ENCODE measurements around the gene FBXO15. TPM values are rescaled to one million over a fixed set of nuclear protein-coding genes. Genes with fewer than 3 reads are reported as not detected.

FBXO15 gene
- total RNA-seq, 1 donor from 2014 or later, result 2.0 TPM

GRCh38 chr18:74064510-74064909, 83.1 kb downstream of the FBXO15 start:
- no peak overlapping the region for H3K4me3 ChIP-seq (ENCODE audit: low read depth, low read length)
- H3K36me3 ChIP-seq (ENCODE audit: control insufficient read depth, insufficient read depth, low read length), result no peaks in the 10 kb centered on the region
- H3K27me3 ChIP-seq (ENCODE audit: control insufficient read depth, insufficient read depth, low read length), result no peaks in the 10 kb centered on the region
- TF ChIP-seq, protein P1, sequence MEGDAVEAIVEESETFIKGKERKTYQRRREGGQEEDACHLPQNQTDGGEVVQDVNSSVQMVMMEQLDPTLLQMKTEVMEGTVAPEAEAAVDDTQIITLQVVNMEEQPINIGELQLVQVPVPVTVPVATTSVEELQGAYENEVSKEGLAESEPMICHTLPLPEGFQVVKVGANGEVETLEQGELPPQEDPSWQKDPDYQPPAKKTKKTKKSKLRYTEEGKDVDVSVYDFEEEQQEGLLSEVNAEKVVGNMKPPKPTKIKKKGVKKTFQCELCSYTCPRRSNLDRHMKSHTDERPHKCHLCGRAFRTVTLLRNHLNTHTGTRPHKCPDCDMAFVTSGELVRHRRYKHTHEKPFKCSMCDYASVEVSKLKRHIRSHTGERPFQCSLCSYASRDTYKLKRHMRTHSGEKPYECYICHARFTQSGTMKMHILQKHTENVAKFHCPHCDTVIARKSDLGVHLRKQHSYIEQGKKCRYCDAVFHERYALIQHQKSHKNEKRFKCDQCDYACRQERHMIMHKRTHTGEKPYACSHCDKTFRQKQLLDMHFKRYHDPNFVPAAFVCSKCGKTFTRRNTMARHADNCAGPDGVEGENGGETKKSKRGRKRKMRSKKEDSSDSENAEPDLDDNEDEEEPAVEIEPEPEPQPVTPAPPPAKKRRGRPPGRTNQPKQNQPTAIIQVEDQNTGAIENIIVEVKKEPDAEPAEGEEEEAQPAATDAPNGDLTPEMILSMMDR (IDR thresholded peaks at IDR 0.05; ENCODE audit: insufficient read depth, low read length, poor library complexity, severe bottlenecking), result no peak
- DNase-seq (ENCODE audit: low read depth), result no peak

DNA sequence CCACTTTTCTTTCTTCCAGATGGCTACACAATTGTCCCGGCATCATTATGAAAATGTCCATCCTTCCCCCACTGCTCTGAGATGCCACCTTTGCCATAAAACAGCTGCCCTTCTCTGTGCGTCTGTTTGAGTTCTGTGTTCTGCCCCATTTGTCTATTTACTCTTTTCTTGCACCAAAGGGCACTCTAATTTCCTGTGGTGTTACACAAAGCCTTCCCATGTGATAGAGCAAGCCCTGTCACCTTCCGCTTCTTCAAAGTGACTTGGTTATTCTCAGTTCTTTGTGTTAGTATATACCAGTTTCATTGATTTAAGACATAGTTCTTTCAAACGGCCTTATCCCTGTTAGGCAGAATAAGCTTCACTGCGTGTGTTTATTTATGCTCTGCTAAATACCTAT, 84.1 kb downstream of the FBXO15 start:
- no peak overlapping the region for H3K4me3 ChIP-seq (ENCODE audit: low read depth, low read length)
- no peaks in the 10 kb centered on the region for H3K36me3 ChIP-seq (ENCODE audit: control insufficient read depth, insufficient read depth, low read length)
- TF ChIP-seq, protein P1 (IDR thresholded peaks at IDR 0.05; ENCODE audit: insufficient read depth, low read length, poor library complexity, severe bottlenecking), result no peak
- DNase-seq (ENCODE audit: low read depth), result no peak
- H3K27me3 ChIP-seq (ENCODE audit: control insufficient read depth, insufficient read depth, low read length), result no peaks in the 10 kb centered on the region

DNA sequence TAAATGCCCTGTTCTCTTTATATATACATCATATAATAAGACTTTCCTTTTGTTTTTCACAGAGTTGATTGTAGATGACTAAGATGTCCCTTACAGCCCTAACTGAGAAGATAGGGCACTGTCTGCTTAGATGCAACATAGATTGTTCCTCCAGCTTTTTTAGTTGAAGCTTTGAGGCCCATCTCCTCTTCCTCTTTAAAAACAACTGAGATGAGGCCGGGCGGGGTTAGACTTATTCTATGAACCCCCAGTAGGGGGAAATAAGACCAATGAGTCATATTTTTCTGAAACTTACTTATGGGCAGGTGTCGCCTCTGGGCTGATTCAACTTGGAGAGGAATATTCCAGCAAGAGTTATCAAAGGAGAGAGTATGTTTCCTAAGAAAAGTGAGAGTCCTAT, 84.6 kb downstream of the FBXO15 start:
- TF ChIP-seq, protein P1 (IDR thresholded peaks at IDR 0.05; ENCODE audit: insufficient read depth, low read length, poor library complexity, severe bottlenecking), result no peak
- no peak for DNase-seq (ENCODE audit: low read depth)
- Histone ChIP-seq H3K36me3 (ENCODE audit: control insufficient read depth, insufficient read depth, low read length) (no peaks in the 10 kb centered on the region), H3K4me3 (ENCODE audit: low read depth, low read length) (no peak overlapping the region), H3K27me3 (ENCODE audit: control insufficient read depth, insufficient read depth, low read length) (no peaks in the 10 kb centered on the region)

DNA sequence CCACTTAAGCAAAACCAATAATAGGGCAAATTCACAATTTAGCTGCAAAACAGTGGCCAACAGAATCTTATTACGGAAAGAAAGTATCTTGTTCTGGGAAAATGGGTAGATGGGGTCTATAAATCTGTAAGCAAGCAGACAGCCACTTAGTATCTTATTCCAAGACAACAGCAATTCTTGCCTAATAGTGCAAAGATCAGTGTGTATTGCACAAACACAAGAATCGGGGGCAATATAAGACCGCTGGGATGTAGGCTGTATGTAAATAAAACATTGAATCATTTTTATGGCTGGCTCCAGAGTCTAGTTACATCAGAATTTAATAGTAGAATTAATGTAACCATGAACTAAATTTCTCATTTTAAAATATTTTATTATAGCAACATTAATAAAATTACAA, 85.6 kb downstream of the FBXO15 start:
- Histone ChIP-seq H3K27me3 (ENCODE audit: control insufficient read depth, insufficient read depth, low read length) (no peaks in the 10 kb centered on the region), H3K36me3 (ENCODE audit: control insufficient read depth, insufficient read depth, low read length) (no peaks in the 10 kb centered on the region), H3K4me3 (ENCODE audit: low read depth, low read length) (no peak overlapping the region)
- no peak for DNase-seq (ENCODE audit: low read depth)
- TF ChIP-seq, protein P1 (IDR thresholded peaks at IDR 0.05; ENCODE audit: insufficient read depth, low read length, poor library complexity, severe bottlenecking), result no peak

DNA sequence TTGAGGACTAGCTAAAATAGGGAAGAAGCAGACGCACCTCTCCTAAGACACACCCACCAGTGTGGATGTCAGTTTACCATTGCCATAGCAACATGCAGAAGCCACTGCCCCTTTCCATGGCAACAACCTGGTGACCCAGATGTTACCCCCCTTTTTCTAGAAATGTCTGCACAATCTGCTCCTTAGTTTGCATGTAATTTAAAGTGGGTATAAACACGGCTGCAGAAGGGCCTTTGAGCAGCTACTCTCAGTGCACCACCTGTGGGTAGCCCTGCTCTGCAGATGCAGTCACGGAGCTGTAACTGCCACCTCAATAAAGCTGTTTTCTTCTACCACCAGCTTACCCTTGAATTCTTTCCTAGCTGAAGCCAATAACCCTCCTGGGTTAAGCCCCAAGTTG, 87.1 kb downstream of the FBXO15 start:
- TF ChIP-seq, protein P1 (IDR thresholded peaks at IDR 0.05; ENCODE audit: insufficient read depth, low read length, poor library complexity, severe bottlenecking), result no peak
- Histone ChIP-seq H3K27me3 (ENCODE audit: control insufficient read depth, insufficient read depth, low read length) (no peaks in the 10 kb centered on the region), H3K4me3 (ENCODE audit: low read depth, low read length) (no peak overlapping the region), H3K36me3 (ENCODE audit: control insufficient read depth, insufficient read depth, low read length) (no peaks in the 10 kb centered on the region)
- no peak for DNase-seq (ENCODE audit: low read depth)

GRCh38 chr18:74050807-74051206, 96.8 kb downstream of the FBXO15 start:
- Histone ChIP-seq H3K27me3 (ENCODE audit: control insufficient read depth, insufficient read depth, low read length) (no peaks in the 10 kb centered on the region), H3K4me3 (ENCODE audit: low read depth, low read length) (no peak overlapping the region), H3K36me3 (ENCODE audit: control insufficient read depth, insufficient read depth, low read length) (no peaks in the 10 kb centered on the region)
- no peak for DNase-seq (ENCODE audit: low read depth)
- TF ChIP-seq, protein P1 (IDR thresholded peaks at IDR 0.05; ENCODE audit: insufficient read depth, low read length, poor library complexity, severe bottlenecking), result no peak
